MM.1S (cell line): Measurements from ENCODE around the gene TARBP1.

Experiments
- CTCF ChIP-seq: fragments of 300-600 bp; sonication (generic); IDR thresholded peaks from 2 replicates; pipeline ENCODE4 v1.5.1; 2016; ENCODE audit warnings: antibody characterized with exemption, low read length, mixed read lengths
- EZH2 ChIP-seq: fragments of 300-600 bp; sonication (generic); optimal IDR thresholded peaks from 2 replicates; pipeline ENCODE3; 2017; ENCODE audit warnings: low read depth, mild to moderate bottlenecking, antibody characterized with exemption, low read length, mixed read lengths
- EZH2phosphoT487 ChIP-seq: fragments of 300-600 bp; sonication (generic); IDR thresholded peaks from 2 replicates; pipeline ENCODE4 v1.6.1; 2018; ENCODE audit warnings: antibody characterized with exemption, low read length

- no peak for TF ChIP-seq CTCF
- TF ChIP-seq EZH2phosphoT487 = no peak
- no peak for TF ChIP-seq EZH2
Measured at GRCh38 chr1:234477386-234478151, 1.4 kb downstream of the TARBP1 start.
